Thyroid gland (tissue), 4 donors: ENCODE measurements around the gene TUBB2B. TPM values are rescaled to one million over a fixed set of nuclear protein-coding genes. Genes with fewer than 3 reads are reported as not detected.
A peak's percentile ranks its signal among the peaks of the same experiment; 100 is the strongest.

ENCODE experiments used
- DNase-seq, 2 donors: peaks; one replicate each; pipeline ENCODE4 v3.0.0-alpha.2; 2019
- H3K27ac ChIP-seq, 3 donors: fragments of 200-600 bp; sonication (generic); 1 replicate in 2 of 3; 2 replicates in 1 of 3; pipeline ENCODE4 v1.5.1; 2016 to 2019; ENCODE audit warnings: mild to moderate bottlenecking in 1 of 3, moderate library complexity in 1 of 3
- H3K27me3 ChIP-seq: fragments of 200-600 bp; sonication (generic); one replicate; pipeline ENCODE4 v1.5.1; 2019
- H3K36me3 ChIP-seq, 2 donors: fragments of 200-600 bp; sonication (generic); one replicate each; pipeline ENCODE4 v1.5.1; 2016 to 2019
- H3K4me1 ChIP-seq, 2 donors: fragments of 200-600 bp; sonication (generic); one replicate each; pipeline ENCODE4 v1.5.1; 2017 to 2019
- H3K4me3 ChIP-seq, 3 donors: fragments of 200-600 bp; sonication (generic); replicated peaks in 1 of 3; 1 replicate in 2 of 3; 2 replicates in 1 of 3; pipeline ENCODE4 v1.5.1; 2016; ENCODE audit warnings: mild to moderate bottlenecking in 1 of 3
- H3K9me3 ChIP-seq: fragments of 200-600 bp; sonication (generic); one replicate; pipeline ENCODE4 v1.5.1; 2017
- CTCF ChIP-seq, 6 experiments: fragments of 200-600 bp in 3 of 6; fragments of 450-650 bp in 3 of 6; sonication (generic) in 3 of 6; IDR thresholded peaks; one replicate each; pipeline ENCODE4 v1.5.1; 2016 to 2019; ENCODE audit warnings: antibody characterized with exemption in 6 of 6, mild to moderate bottlenecking in 2 of 6, inconsistent platforms in 1 of 6, moderate library complexity in 1 of 6
- POLR2A ChIP-seq, 2 donors: fragments of 450-650 bp; IDR thresholded peaks; one replicate each; pipeline ENCODE4 v1.6.1; 2017; ENCODE audit warnings: antibody characterized with exemption in 2 of 2, mild to moderate bottlenecking in 2 of 2, moderate library complexity in 1 of 2
- WGBS, 2 donors: methylation state at CpG; one replicate each; pipeline ENCODE4 v1.1.5; 2017; 5-methylcytosine and 5-hydroxymethylcytosine counted together
- intact Hi-C: fragments of 100-400 bp; cut with DNase I; formaldehyde crosslinking; loops from one replicate; pipeline ENCODE4 v1.15.1; 2023
- total RNA-seq, 4 donors: library from RNA; depleted of rRNA; stranded (reverse); fragments of >200 nt; gene quantifications; one replicate each; pipeline ENCODE4 v1.2.3, GENCODE V29; 2016

TUBB2B gene
- total RNA-seq, 4 donors from 2014 or later, result 1.1 to 6.1 (median 3.5) TPM; not detected in 1

GRCh38 chr6:3176562-3177355 is 50.7 kb downstream of the TUBB2B start:
- Histone ChIP-seq H3K36me3 (no peaks in the 10 kb centered on the region), H3K4me1 (peaks cover 20 to 22% of the 10 kb centered on the region in 2 donors), H3K27ac (no peak overlapping the region), H3K27me3 (no peaks in the 10 kb centered on the region), H3K9me3 (no peaks in the 10 kb centered on the region), H3K4me3 (no peak overlapping the region)
- TF ChIP-seq POLR2A (IDR thresholded peaks at IDR 0.05), result no peak
- no peak for TF ChIP-seq CTCF (IDR thresholded peaks at IDR 0.05)
- DNase-seq, result no peak
- intact Hi-C loops, result no loop called here
- WGBS, 2 donors, result 81 to 90% methylated on average over 6 to 13 of the region's 22 CpGs

- H3K4me3 ChIP-seq, result no peak overlapping the region
- WGBS, 2 donors, result 57 to 67% methylated on average over 11 of the region's 11 CpGs
- H3K9me3 ChIP-seq, result no peaks in the 10 kb centered on the region
- H3K4me1 ChIP-seq, result peaks cover 20 to 22% of the 10 kb centered on the region in 2 donors
- H3K27ac ChIP-seq, result peak overlapping the region in 1 of 3 donors; percentile 12
- peak in 1 of 2 donors; percentile 15 for DNase-seq
- no peaks in the 10 kb centered on the region for H3K36me3 ChIP-seq
- intact Hi-C loops, result no loop called here
- TF ChIP-seq POLR2A (IDR thresholded peaks at IDR 0.05) (no peak), CTCF (IDR thresholded peaks at IDR 0.05) (no peak)
- no peaks in the 10 kb centered on the region for H3K27me3 ChIP-seq
Measured at GRCh38 chr6:3175715-3176402, 51.6 kb downstream of the TUBB2B start.

Other genes with a start within 250 kb of the TUBB2B start
- 10 to 100 TPM; 20.7 to 43.0 (median 36.3) TPM for gene NQO2, start 227.8 kb downstream of the TUBB2B start, total RNA-seq
- 10 to 100 TPM; 26.2 to 33.5 (median 29.0) TPM for gene RIPK1, start 159.2 kb downstream of the TUBB2B start, total RNA-seq
- gene BPHL, start 108.9 kb downstream of the TUBB2B start, total RNA-seq, result 10 to 100 TPM in 2 of 4 donors, 1 to 10 TPM in 2; 8.6 to 17.5 (median 11.9) TPM
- 10 to 100 TPM; 16.3 to 72.5 (median 34.5) TPM for gene TUBB2A, start 70.1 kb downstream of the TUBB2B start, total RNA-seq
- 10 to 100 TPM; 19.6 to 41.8 (median 34.4) TPM for gene PSMG4, start 31.3 kb upstream of the TUBB2B start, total RNA-seq
- 10 to 100 TPM; 16.6 to 21.8 (median 17.6) TPM for gene SLC22A23, start 229.4 kb upstream of the TUBB2B start, total RNA-seq